OCI-LY7 (cell line): ENCODE results near the gene PLA2G3. TPM values are rescaled to one million over a fixed set of nuclear protein-coding genes. Genes with fewer than 3 reads are reported as not detected.

ENCODE experiments used
- BruUV-seq: library from RNA; stranded (reverse); fragments of 400-500 nt; replicated peaks from 2 replicates; lab custom pipeline; 2021; lab: Mats Ljungman, UMichigan
- CTCF ChIA-PET: fragments of 300-600 bp; sonication (Branson Sonifier 250); formaldehyde crosslinking; loops from one replicate; lab custom pipeline; 2022; ENCODE audit warnings: antibody characterized with exemption; ENCODE audit not compliant: unreplicated experiment; lab: Charles Lee
- POLR2A ChIA-PET: fragments of 300-600 bp; sonication (Branson Sonifier 250); formaldehyde crosslinking; loops from one replicate; lab custom pipeline; 2022; ENCODE audit warnings: antibody characterized with exemption; lab: Charles Lee
- DNase-seq: peaks from one replicate; pipeline ENCODE4 v3.0.0-alpha.2; 2015; ENCODE audit warnings: low spot score
- H2AFZ ChIP-seq: fragments of 200-600 bp; sonication (generic), shearing (Covaris generic); 2 replicates; pipeline ENCODE4 v1.6.1; 2014; ENCODE audit warnings: mild to moderate bottlenecking, antibody characterized with exemption, low read length, moderate library complexity
- H3K27ac ChIP-seq: fragments of 200-600 bp; sonication (generic); 2 replicates; pipeline ENCODE4 v1.5.1; 2014; ENCODE audit warnings: mixed run types, low read depth, mild to moderate bottlenecking, moderate library complexity, low read length, inconsistent platforms; ENCODE audit not compliant: poor library complexity, severe bottlenecking
- H3K36me3 ChIP-seq: fragments of 200-600 bp; sonication (generic); 2 replicates; pipeline ENCODE4 v1.6.1; 2014; ENCODE audit warnings: mild to moderate bottlenecking, antibody characterized with exemption, low read length, moderate library complexity, mixed read lengths; ENCODE audit not compliant: insufficient read depth
- H3K4me1 ChIP-seq: fragments of 200-600 bp; sonication (generic); 2 replicates; pipeline ENCODE4 v1.5.1; 2014; ENCODE audit warnings: mild to moderate bottlenecking, low read length; ENCODE audit not compliant: insufficient read depth, poor library complexity, severe bottlenecking
- H3K4me2 ChIP-seq: fragments of 200-600 bp; sonication (generic); 2 replicates; pipeline ENCODE4 v1.6.1; 2014; ENCODE audit warnings: mild to moderate bottlenecking, low read length
- H3K4me3 ChIP-seq: fragments of 200-600 bp; sonication (generic); 2 replicates; pipeline ENCODE4 v1.5.1; 2014; ENCODE audit warnings: mild to moderate bottlenecking, low read depth, low read length; ENCODE audit not compliant: poor library complexity, severe bottlenecking
- H3K79me2 ChIP-seq: fragments of 200-600 bp; sonication (generic); 2 replicates; pipeline ENCODE4 v1.6.1; 2016; ENCODE audit warnings: low read depth, mild to moderate bottlenecking, low read length, moderate library complexity, mixed read lengths; ENCODE audit not compliant: insufficient read depth
- H3K9me2 ChIP-seq: fragments of 200-600 bp; sonication (generic); 2 replicates; pipeline ENCODE4 v1.6.1; 2016; ENCODE audit warnings: mild to moderate bottlenecking, low read length, mixed read lengths; ENCODE audit not compliant: insufficient read depth
- H3K9me3 ChIP-seq: fragments of 200-600 bp; sonication (generic); 2 replicates; pipeline ENCODE4 v1.6.1; 2014; ENCODE audit warnings: mild to moderate bottlenecking, mixed run types, low read length, mixed read lengths
- H4K20me1 ChIP-seq: fragments of 200-600 bp; sonication (generic); 2 replicates; pipeline ENCODE4 v1.6.1; 2014; ENCODE audit warnings: mild to moderate bottlenecking, antibody characterized with exemption, low read length, moderate library complexity, mixed read lengths; ENCODE audit not compliant: insufficient read depth
- CTCF ChIP-seq: fragments of 200-600 bp; sonication (generic); conservative IDR thresholded peaks from 2 replicates; pipeline ENCODE4 v1.5.1; 2014; ENCODE audit warnings: mild to moderate bottlenecking, antibody characterized with exemption, low read length, moderate library complexity, mixed read lengths
- EZH2phosphoT487 ChIP-seq: fragments of 200-600 bp; sonication (generic); IDR thresholded peaks from 2 replicates; pipeline ENCODE4 v1.6.1; 2018; ENCODE audit warnings: low read depth, borderline replicate concordance, mild to moderate bottlenecking, mixed run types, antibody characterized with exemption, low read length, moderate library complexity, mixed read lengths
- intact Hi-C: fragments of 100-400 bp; cut with micrococcal nuclease; formaldehyde crosslinking; loops from one replicate; pipeline ENCODE4 v1.10.0; 2022; ENCODE audit not compliant: unreplicated experiment
- total RNA-seq, 2 experiments: library from RNA; depleted of rRNA in 1 of 2; stranded (reverse); fragments of >200 nt in 1 of 2; shearing (Covaris generic) in 1 of 2; gene quantifications; 2 replicates each; pipeline ENCODE4 v1.2.3, GENCODE V29; 2014 to 2022

Gene PLA2G3
- total RNA-seq, 2 experiments from 2014 or later, result not detected

- no peaks in the 10 kb centered on the region for H3K9me2 ChIP-seq
- no peak overlapping the region for H2AFZ ChIP-seq
- no peaks in the 10 kb centered on the region for H3K36me3 ChIP-seq
- H3K79me2 ChIP-seq, result no peaks in the 10 kb centered on the region
- peaks cover 9% of the 10 kb centered on the region for H3K4me1 ChIP-seq
- no peak for DNase-seq
- no TSS peak for BruUV-seq
- no peak overlapping the region for H3K27ac ChIP-seq
- no peak overlapping the region for H3K4me2 ChIP-seq
- TF ChIP-seq EZH2phosphoT487 (no peak), CTCF (no peak)
- ChIA-PET POLR2A (interaction anchor here (0.6 kb wide), 1 partner anchor 267 kb away, joined by 3 read pairs; no protein-coding TSS in a partner anchor), CTCF (no interaction called here)
- intact Hi-C loops, result no loop called here
- H4K20me1 ChIP-seq, result no peaks in the 10 kb centered on the region
- H3K9me3 ChIP-seq, result no peaks in the 10 kb centered on the region
- H3K4me3 ChIP-seq, result no peak overlapping the region
Measured at GRCh38 chr22:31094021-31094551, 46.2 kb downstream of the PLA2G3 start.

GRCh38 chr22:31093086-31093850 is 47.0 kb downstream of the PLA2G3 start:
- H3K36me3 ChIP-seq, result no peaks in the 10 kb centered on the region
- intact Hi-C loops, result no loop called here
- no peak for DNase-seq
- H3K4me2 ChIP-seq, result no peak overlapping the region
- ChIA-PET CTCF (no interaction called here), POLR2A (no interaction called here)
- no peak overlapping the region for H3K4me3 ChIP-seq
- H3K9me3 ChIP-seq, result no peaks in the 10 kb centered on the region
- no TSS peak for BruUV-seq
- H3K79me2 ChIP-seq, result no peaks in the 10 kb centered on the region
- no peak overlapping the region for H3K27ac ChIP-seq
- H2AFZ ChIP-seq, result no peak overlapping the region
- H3K4me1 ChIP-seq, result peaks cover 14% of the 10 kb centered on the region
- no peak for TF ChIP-seq EZH2phosphoT487
- no peak for TF ChIP-seq CTCF
- no peaks in the 10 kb centered on the region for H3K9me2 ChIP-seq
- H4K20me1 ChIP-seq, result no peaks in the 10 kb centered on the region

GRCh38 chr22:31092161-31092560 is 48.1 kb downstream of the PLA2G3 start:
- H2AFZ ChIP-seq, result no peak overlapping the region
- no peaks in the 10 kb centered on the region for H4K20me1 ChIP-seq
- CTCF ChIA-PET, result interaction anchor here (0.6 kb wide), 1 partner anchor 1719 kb away, joined by 4 read pairs; no protein-coding TSS in a partner anchor
- H3K9me2 ChIP-seq, result no peaks in the 10 kb centered on the region
- TF ChIP-seq EZH2phosphoT487 (no peak), CTCF (no peak)
- peaks cover 14% of the 10 kb centered on the region for H3K4me1 ChIP-seq
- no peak overlapping the region for H3K4me3 ChIP-seq
- H3K9me3 ChIP-seq, result no peaks in the 10 kb centered on the region
- no peak overlapping the region for H3K4me2 ChIP-seq
- no peak overlapping the region for H3K27ac ChIP-seq
- BruUV-seq, result no TSS peak
- no peaks in the 10 kb centered on the region for H3K79me2 ChIP-seq
- POLR2A ChIA-PET, result no interaction called here
- H3K36me3 ChIP-seq, result no peaks in the 10 kb centered on the region
- intact Hi-C loops, result no loop called here
- DNase-seq, result no peak
